ENCODE results near the gene CDCA3. TPM values are rescaled to one million over a fixed set of nuclear protein-coding genes. Genes with fewer than 3 reads are reported as not detected.

Gene CDCA3
- total and polyA plus RNA-seq, 2 experiments from 2014 or later = 47.4 to 75.6 TPM

GRCh38 chr12:6869049-6870021 lies 18.2 kb upstream of the CDCA3 start (continued):
- TF ChIP-seq CTCF (conservative IDR thresholded peaks at IDR 0.05; ENCODE audit: low read depth in 2 of 2) (peak; percentile 91 to 94), STAT1 (IDR thresholded peaks at IDR 0.05; ENCODE audit: unreplicated experiment) (no peak)

- no peaks in the 10 kb centered on the region; the same call in 1 of the 3 replicates for H3K9me3 Mint-ChIP-seq
- H3K79me2 ChIP-seq (replicated peaks; ENCODE audit: insufficient read depth) = peaks cover 26% of the 10 kb centered on the region
- peaks cover 54% of the 10 kb centered on the region for H3K4me1 Mint-ChIP-seq
- no peaks in the 10 kb centered on the region for H3K27me3 ChIP-seq (ENCODE audit: insufficient read depth)
- DNase-seq (ENCODE audit: low spot score) (no peak), ATAC-seq (no peak)
- peaks cover 61% of the 10 kb centered on the region for H3F3A ChIP-seq (replicated peaks; ENCODE audit: low read depth)
- H2AFZ ChIP-seq = no peak overlapping the region
- peak overlapping the region; percentile 94 for H3K27ac Mint-ChIP-seq
- TF ChIP-seq REST (IDR thresholded peaks at IDR 0.05; ENCODE audit: unreplicated experiment) = no peak
- TF ChIP-seq NANOG (IDR thresholded peaks at IDR 0.05; ENCODE audit: borderline replicate concordance) = no peak
- TF ChIP-seq CTCF (conservative IDR thresholded peaks at IDR 0.05; ENCODE audit: low read depth in 2 of 2) = peak; percentile 19 to 46; a peak in 1 of 4 replicates
- H3K4me3 Mint-ChIP-seq = peak overlapping the region; percentile 94
- peaks cover 32% of the 10 kb centered on the region for H4K20me1 ChIP-seq (replicated peaks; ENCODE audit: insufficient read depth)
- H3K4me3 ChIP-seq = peak overlapping the region; percentile 97
- peaks cover 52% of the 10 kb centered on the region for H3K27me3 Mint-ChIP-seq (ENCODE audit: insufficient read depth, low read depth, poor library complexity)
- H3K36me3 ChIP-seq (ENCODE audit: insufficient read depth) = peaks cover 14% of the 10 kb centered on the region; the same call in 1 of the 2 replicates
- peak overlapping the region; percentile 85 for H3K27ac ChIP-seq (ENCODE audit: low read depth)
- no peaks in the 10 kb centered on the region for H3K9me2 ChIP-seq (ENCODE audit: insufficient read depth)
- peak overlapping the region; percentile 100 for H3K4me2 ChIP-seq
- H3K4me1 ChIP-seq (ENCODE audit: insufficient read depth) = peaks cover 50% of the 10 kb centered on the region
- H3K36me3 Mint-ChIP-seq (ENCODE audit: low read depth) = peaks cover 70% of the 10 kb centered on the region
Observed at GRCh38 chr12:6868211-6869048, 17.3 kb upstream of the CDCA3 start.

All from GM23338 (cell line).